Measurements from ENCODE around the gene CDHR2. TPM values are rescaled to one million over a fixed set of nuclear protein-coding genes. Genes with fewer than 3 reads are reported as not detected.

CDHR2 gene
- total and polyA plus RNA-seq, 2 of the 13 experiments (the other 11 are each of a cell fraction or from before 2014, with no cell fraction given), result 17.9 to 20.9 TPM

DNA sequence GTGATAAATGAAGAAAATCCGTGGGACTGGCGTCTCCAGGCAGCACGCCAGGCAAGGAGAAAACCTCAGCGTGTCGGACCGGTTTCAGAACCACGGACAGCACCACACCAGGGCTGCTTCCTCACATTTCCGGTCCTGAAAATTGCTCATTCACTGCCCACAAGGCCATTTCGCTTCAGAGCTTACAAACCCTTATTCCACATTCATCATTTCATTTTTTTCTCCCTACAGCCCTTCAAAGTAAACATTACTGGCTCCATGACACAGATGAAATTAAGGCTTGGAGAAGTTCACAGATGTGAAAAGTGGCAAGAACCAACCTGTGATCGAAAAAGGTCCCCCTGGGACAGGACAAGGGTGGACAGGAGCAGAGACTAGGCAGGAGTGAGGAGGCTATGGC, 62.3 kb downstream of the CDHR2 start (continued):
- TF ChIP-seq ZNF530 (CRISPR knock-in tag; IDR thresholded peaks at IDR 0.05; ENCODE audit: low read depth) (no peak), PAX8 (CRISPR knock-in tag; IDR thresholded peaks at IDR 0.05; ENCODE audit: borderline replicate concordance) (no peak), KDM3A (CRISPR knock-in tag; IDR thresholded peaks at IDR 0.05; ENCODE audit: low read depth) (peak; percentile 66; the same call in 1 of the 2 replicates), ZNF567 (CRISPR knock-in tag; IDR thresholded peaks at IDR 0.05; ENCODE audit: borderline replicate concordance) (no peak), RELA (CRISPR knock-in tag; IDR thresholded peaks at IDR 0.05) (no peak), KMT2B (CRISPR knock-in tag; IDR thresholded peaks at IDR 0.05) (peak; percentile 58; the same call in 1 of the 2 replicates), HHEX (CRISPR knock-in tag; IDR thresholded peaks at IDR 0.05) (no peak)
- TF ChIP-seq, protein P1, sequence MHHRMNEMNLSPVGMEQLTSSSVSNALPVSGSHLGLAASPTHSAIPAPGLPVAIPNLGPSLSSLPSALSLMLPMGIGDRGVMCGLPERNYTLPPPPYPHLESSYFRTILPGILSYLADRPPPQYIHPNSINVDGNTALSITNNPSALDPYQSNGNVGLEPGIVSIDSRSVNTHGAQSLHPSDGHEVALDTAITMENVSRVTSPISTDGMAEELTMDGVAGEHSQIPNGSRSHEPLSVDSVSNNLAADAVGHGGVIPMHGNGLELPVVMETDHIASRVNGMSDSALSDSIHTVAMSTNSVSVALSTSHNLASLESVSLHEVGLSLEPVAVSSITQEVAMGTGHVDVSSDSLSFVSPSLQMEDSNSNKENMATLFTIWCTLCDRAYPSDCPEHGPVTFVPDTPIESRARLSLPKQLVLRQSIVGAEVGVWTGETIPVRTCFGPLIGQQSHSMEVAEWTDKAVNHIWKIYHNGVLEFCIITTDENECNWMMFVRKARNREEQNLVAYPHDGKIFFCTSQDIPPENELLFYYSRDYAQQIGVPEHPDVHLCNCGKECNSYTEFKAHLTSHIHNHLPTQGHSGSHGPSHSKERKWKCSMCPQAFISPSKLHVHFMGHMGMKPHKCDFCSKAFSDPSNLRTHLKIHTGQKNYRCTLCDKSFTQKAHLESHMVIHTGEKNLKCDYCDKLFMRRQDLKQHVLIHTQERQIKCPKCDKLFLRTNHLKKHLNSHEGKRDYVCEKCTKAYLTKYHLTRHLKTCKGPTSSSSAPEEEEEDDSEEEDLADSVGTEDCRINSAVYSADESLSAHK (CRISPR knock-in tag; IDR thresholded peaks at IDR 0.05; ENCODE audit: borderline replicate concordance), result 0 out of 2 replicates have a peak, but pooled peaks have one; percentile 63
- TF ChIP-seq, protein P2, sequence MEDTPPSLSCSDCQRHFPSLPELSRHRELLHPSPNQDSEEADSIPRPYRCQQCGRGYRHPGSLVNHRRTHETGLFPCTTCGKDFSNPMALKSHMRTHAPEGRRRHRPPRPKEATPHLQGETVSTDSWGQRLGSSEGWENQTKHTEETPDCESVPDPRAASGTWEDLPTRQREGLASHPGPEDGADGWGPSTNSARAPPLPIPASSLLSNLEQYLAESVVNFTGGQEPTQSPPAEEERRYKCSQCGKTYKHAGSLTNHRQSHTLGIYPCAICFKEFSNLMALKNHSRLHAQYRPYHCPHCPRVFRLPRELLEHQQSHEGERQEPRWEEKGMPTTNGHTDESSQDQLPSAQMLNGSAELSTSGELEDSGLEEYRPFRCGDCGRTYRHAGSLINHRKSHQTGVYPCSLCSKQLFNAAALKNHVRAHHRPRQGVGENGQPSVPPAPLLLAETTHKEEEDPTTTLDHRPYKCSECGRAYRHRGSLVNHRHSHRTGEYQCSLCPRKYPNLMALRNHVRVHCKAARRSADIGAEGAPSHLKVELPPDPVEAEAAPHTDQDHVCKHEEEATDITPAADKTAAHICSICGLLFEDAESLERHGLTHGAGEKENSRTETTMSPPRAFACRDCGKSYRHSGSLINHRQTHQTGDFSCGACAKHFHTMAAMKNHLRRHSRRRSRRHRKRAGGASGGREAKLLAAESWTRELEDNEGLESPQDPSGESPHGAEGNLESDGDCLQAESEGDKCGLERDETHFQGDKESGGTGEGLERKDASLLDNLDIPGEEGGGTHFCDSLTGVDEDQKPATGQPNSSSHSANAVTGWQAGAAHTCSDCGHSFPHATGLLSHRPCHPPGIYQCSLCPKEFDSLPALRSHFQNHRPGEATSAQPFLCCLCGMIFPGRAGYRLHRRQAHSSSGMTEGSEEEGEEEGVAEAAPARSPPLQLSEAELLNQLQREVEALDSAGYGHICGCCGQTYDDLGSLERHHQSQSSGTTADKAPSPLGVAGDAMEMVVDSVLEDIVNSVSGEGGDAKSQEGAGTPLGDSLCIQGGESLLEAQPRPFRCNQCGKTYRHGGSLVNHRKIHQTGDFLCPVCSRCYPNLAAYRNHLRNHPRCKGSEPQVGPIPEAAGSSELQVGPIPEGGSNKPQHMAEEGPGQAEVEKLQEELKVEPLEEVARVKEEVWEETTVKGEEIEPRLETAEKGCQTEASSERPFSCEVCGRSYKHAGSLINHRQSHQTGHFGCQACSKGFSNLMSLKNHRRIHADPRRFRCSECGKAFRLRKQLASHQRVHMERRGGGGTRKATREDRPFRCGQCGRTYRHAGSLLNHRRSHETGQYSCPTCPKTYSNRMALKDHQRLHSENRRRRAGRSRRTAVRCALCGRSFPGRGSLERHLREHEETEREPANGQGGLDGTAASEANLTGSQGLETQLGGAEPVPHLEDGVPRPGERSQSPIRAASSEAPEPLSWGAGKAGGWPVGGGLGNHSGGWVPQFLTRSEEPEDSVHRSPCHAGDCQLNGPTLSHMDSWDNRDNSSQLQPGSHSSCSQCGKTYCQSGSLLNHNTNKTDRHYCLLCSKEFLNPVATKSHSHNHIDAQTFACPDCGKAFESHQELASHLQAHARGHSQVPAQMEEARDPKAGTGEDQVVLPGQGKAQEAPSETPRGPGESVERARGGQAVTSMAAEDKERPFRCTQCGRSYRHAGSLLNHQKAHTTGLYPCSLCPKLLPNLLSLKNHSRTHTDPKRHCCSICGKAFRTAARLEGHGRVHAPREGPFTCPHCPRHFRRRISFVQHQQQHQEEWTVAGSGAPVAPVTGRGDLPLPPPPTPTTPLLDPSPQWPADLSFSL (CRISPR knock-in tag; IDR thresholded peaks at IDR 0.05), result no peak
- TF ChIP-seq, protein P3, sequence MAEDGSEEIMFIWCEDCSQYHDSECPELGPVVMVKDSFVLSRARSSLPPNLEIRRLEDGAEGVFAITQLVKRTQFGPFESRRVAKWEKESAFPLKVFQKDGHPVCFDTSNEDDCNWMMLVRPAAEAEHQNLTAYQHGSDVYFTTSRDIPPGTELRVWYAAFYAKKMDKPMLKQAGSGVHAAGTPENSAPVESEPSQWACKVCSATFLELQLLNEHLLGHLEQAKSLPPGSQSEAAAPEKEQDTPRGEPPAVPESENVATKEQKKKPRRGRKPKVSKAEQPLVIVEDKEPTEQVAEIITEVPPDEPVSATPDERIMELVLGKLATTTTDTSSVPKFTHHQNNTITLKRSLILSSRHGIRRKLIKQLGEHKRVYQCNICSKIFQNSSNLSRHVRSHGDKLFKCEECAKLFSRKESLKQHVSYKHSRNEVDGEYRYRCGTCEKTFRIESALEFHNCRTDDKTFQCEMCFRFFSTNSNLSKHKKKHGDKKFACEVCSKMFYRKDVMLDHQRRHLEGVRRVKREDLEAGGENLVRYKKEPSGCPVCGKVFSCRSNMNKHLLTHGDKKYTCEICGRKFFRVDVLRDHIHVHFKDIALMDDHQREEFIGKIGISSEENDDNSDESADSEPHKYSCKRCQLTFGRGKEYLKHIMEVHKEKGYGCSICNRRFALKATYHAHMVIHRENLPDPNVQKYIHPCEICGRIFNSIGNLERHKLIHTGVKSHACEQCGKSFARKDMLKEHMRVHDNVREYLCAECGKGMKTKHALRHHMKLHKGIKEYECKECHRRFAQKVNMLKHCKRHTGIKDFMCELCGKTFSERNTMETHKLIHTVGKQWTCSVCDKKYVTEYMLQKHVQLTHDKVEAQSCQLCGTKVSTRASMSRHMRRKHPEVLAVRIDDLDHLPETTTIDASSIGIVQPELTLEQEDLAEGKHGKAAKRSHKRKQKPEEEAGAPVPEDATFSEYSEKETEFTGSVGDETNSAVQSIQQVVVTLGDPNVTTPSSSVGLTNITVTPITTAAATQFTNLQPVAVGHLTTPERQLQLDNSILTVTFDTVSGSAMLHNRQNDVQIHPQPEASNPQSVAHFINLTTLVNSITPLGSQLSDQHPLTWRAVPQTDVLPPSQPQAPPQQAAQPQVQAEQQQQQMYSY (CRISPR knock-in tag; IDR thresholded peaks at IDR 0.05), result no peak
- TF ChIP-seq, protein P4, sequence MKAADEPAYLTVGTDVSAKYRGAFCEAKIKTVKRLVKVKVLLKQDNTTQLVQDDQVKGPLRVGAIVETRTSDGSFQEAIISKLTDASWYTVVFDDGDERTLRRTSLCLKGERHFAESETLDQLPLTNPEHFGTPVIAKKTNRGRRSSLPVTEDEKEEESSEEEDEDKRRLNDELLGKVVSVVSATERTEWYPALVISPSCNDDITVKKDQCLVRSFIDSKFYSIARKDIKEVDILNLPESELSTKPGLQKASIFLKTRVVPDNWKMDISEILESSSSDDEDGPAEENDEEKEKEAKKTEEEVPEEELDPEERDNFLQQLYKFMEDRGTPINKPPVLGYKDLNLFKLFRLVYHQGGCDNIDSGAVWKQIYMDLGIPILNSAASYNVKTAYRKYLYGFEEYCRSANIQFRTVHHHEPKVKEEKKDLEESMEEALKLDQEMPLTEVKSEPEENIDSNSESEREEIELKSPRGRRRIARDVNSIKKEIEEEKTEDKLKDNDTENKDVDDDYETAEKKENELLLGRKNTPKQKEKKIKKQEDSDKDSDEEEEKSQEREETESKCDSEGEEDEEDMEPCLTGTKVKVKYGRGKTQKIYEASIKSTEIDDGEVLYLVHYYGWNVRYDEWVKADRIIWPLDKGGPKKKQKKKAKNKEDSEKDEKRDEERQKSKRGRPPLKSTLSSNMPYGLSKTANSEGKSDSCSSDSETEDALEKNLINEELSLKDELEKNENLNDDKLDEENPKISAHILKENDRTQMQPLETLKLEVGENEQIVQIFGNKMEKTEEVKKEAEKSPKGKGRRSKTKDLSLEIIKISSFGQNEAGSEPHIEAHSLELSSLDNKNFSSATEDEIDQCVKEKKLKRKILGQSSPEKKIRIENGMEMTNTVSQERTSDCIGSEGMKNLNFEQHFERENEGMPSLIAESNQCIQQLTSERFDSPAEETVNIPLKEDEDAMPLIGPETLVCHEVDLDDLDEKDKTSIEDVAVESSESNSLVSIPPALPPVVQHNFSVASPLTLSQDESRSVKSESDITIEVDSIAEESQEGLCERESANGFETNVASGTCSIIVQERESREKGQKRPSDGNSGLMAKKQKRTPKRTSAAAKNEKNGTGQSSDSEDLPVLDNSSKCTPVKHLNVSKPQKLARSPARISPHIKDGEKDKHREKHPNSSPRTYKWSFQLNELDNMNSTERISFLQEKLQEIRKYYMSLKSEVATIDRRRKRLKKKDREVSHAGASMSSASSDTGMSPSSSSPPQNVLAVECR (CRISPR knock-in tag; IDR thresholded peaks at IDR 0.05; ENCODE audit: borderline replicate concordance), result peak; percentile 60; the same call in 1 of the 2 replicates

Measured in HepG2 (cell line).